NCI-H1694 (cell line): ENCODE data around the gene NPAS4.
"Not testable (repeated sequence)": the region's sequence is repeated elsewhere in the genome, so short reads cannot be mapped to it uniquely, and the experiment has no call there.

ENCODE experiments used
- DNase-seq: peaks from one replicate; lab custom pipeline; 2025; lab: John Stamatoyannopoulos, UW

Gene NPAS4

GRCh38 chr11:66457826-66458225 is 37.0 kb downstream of the NPAS4 start:
- no peak for DNase-seq

- DNase-seq = no peak
Observed at GRCh38 chr11:66459138-66459778, 38.4 kb downstream of the NPAS4 start.

- no peak for DNase-seq
Observed at GRCh38 chr11:66462010-66462409, 41.2 kb downstream of the NPAS4 start.

- DNase-seq = no peak
Observed at GRCh38 chr11:66462911-66463310, 42.1 kb downstream of the NPAS4 start.

- DNase-seq = not testable (repeated sequence)
Observed at GRCh38 chr11:66464116-66464515, 43.3 kb downstream of the NPAS4 start.

- DNase-seq = no peak
Observed at GRCh38 chr11:66464916-66465315, 44.1 kb downstream of the NPAS4 start.

- DNase-seq = no peak
Observed at GRCh38 chr11:66465373-66466224, 44.8 kb downstream of the NPAS4 start.

GRCh38 chr11:66466225-66467033 is 45.6 kb downstream of the NPAS4 start, which contains the start of gene PELI3:
Gene PELI3 (plus strand): TSS chr11:66466905. CDS start chr11:66468129, 1,224 bp downstream.
- DNase-seq = peak; percentile 72

- DNase-seq = no peak
Observed at GRCh38 chr11:66467034-66467659, 46.3 kb downstream of the NPAS4 start.

- DNase-seq = no peak
Observed at GRCh38 chr11:66467756-66468155, 46.9 kb downstream of the NPAS4 start.

GRCh38 chr11:66468691-66469090 is 47.9 kb downstream of the NPAS4 start:
- DNase-seq = no peak

- DNase-seq = no peak
Observed at GRCh38 chr11:66469441-66469840, 48.6 kb downstream of the NPAS4 start.

- DNase-seq = no peak
Observed at GRCh38 chr11:66470015-66470414, 49.2 kb downstream of the NPAS4 start.

GRCh38 chr11:66471142-66471541 is 50.3 kb downstream of the NPAS4 start:
- DNase-seq = no peak

- DNase-seq = no peak
Observed at GRCh38 chr11:66472054-66472453, 51.2 kb downstream of the NPAS4 start.

- DNase-seq = no peak
Observed at GRCh38 chr11:66473167-66473566, 52.3 kb downstream of the NPAS4 start.

GRCh38 chr11:66473608-66474515 is 53.0 kb downstream of the NPAS4 start:
- no peak for DNase-seq

GRCh38 chr11:66475349-66476172 is 54.7 kb downstream of the NPAS4 start:
- no peak for DNase-seq
